ENCODE results near the gene VPS72.

The VPS72 gene

DNA sequence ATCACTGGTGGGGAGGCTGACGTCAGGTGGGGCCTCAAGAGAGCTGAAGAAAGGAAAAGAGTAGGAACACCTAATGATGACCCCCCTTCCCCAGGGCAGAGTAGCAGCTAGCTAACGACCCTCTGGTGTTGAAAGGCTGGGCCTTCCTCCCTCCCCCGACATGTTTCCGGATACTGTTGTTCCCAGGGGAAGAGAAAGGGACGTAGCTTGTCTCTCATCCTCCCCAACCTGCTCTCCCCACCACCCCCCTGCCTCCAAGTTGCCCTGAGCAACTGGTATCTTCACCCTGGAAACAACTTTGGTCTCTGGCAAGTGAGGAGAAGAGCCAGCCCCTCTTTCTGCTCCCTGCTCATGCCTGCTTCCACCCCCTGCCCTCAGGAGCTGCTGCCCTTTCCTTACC is 46.0 kb downstream of the VPS72 start:
- H3K4me2 ChIP-seq = no peak overlapping the region
- H3K4me1 ChIP-seq (ENCODE audit: low read depth, poor library complexity, severe bottlenecking) = peaks cover 13% of the 10 kb centered on the region
- TF ChIP-seq, protein P1, sequence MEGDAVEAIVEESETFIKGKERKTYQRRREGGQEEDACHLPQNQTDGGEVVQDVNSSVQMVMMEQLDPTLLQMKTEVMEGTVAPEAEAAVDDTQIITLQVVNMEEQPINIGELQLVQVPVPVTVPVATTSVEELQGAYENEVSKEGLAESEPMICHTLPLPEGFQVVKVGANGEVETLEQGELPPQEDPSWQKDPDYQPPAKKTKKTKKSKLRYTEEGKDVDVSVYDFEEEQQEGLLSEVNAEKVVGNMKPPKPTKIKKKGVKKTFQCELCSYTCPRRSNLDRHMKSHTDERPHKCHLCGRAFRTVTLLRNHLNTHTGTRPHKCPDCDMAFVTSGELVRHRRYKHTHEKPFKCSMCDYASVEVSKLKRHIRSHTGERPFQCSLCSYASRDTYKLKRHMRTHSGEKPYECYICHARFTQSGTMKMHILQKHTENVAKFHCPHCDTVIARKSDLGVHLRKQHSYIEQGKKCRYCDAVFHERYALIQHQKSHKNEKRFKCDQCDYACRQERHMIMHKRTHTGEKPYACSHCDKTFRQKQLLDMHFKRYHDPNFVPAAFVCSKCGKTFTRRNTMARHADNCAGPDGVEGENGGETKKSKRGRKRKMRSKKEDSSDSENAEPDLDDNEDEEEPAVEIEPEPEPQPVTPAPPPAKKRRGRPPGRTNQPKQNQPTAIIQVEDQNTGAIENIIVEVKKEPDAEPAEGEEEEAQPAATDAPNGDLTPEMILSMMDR (conservative IDR thresholded peaks at IDR 0.05; ENCODE audit: low read depth, low read length) = no peak

DNA sequence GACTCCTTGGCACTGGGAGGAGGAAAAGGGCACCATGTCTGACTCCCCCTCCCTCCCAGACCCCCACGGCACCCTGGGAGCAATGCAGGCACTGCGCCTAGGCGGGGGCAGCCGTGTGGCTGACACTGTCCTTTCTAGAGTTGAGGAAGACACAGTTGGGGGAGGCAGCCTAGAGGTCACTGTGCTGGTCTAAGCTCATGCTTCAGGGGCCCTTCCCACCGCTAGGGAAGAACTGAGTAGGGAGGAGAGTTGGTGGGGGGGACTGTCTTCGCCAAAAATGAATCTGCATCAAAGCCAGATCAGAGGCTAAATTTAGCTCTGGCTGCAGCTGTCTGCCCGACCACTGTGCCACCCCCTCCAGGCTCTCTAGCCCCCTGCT is 47.0 kb downstream of the VPS72 start:
- Histone ChIP-seq H3K4me2 (no peak overlapping the region), H3K9ac (no peak overlapping the region), H3K4me3 (IDR thresholded peaks at IDR 0.05; ENCODE audit: insufficient read depth, low read depth, low read length) (no peak overlapping the region), H3K4me1 (ENCODE audit: low read depth, poor library complexity, severe bottlenecking) (peaks cover 13% of the 10 kb centered on the region), H3K36me3 (ENCODE audit: insufficient read depth) (no peaks in the 10 kb centered on the region), H2AFZ (ENCODE audit: low read depth) (no peak overlapping the region), H3K27ac (no peak overlapping the region), H3K27me3 (ENCODE audit: insufficient read depth, low read depth) (peaks cover 37% of the 10 kb centered on the region), H4K20me1 (ENCODE audit: insufficient read depth) (no peaks in the 10 kb centered on the region), H3K79me2 (ENCODE audit: insufficient read depth, low read depth) (no peaks in the 10 kb centered on the region)
- TF ChIP-seq, protein P1 (conservative IDR thresholded peaks at IDR 0.05; ENCODE audit: low read depth, low read length) = no peak

More for the DNA sequence above, 46.0 kb downstream of the VPS72 start:
- Histone ChIP-seq H3K27ac (no peak overlapping the region), H2AFZ (ENCODE audit: low read depth) (no peak overlapping the region), H3K36me3 (ENCODE audit: insufficient read depth) (no peaks in the 10 kb centered on the region), H3K79me2 (ENCODE audit: insufficient read depth, low read depth) (no peaks in the 10 kb centered on the region), H4K20me1 (ENCODE audit: insufficient read depth) (no peaks in the 10 kb centered on the region), H3K4me3 (IDR thresholded peaks at IDR 0.05; ENCODE audit: insufficient read depth, low read depth, low read length) (no peak overlapping the region), H3K27me3 (ENCODE audit: insufficient read depth, low read depth) (peaks cover 42% of the 10 kb centered on the region), H3K9ac (no peak overlapping the region)

DNA sequence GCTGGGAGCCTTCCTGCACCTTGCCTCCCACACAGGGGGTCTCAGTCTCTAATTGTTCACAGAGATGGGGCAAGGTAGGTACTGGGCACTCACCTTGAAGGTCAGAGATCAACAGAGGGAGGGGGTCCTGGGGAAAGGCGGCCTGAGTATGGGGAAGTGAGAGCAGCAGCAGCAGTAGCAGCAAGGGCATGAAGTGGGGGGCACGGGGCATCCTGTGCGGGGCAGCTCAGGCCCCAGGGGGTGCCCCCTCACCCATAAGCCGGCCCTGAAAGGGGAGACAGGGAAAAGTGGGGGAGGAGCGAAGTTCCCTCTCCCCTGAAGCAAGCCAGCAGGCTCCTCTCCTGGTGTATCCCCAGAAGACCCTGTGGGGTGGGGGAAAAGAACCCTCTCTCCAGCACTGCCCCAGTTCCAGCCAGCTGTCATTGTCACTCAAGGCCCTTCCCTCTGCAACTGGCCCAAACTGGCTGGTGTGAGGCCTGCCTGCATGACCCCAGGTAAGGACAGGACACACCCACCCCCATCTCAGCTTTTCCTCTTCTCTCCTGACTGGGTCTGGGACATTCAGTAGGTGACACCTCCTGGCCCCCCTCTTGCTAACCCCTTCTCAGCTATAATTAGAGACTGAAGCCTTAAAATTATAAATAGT is 47.5 kb downstream of the VPS72 start:
- H4K20me1 ChIP-seq (ENCODE audit: insufficient read depth) = no peaks in the 10 kb centered on the region
- no peak overlapping the region for H3K27ac ChIP-seq
- no peak overlapping the region for H3K4me3 ChIP-seq (IDR thresholded peaks at IDR 0.05; ENCODE audit: insufficient read depth, low read depth, low read length)
- peaks cover 13% of the 10 kb centered on the region for H3K4me1 ChIP-seq (ENCODE audit: low read depth, poor library complexity, severe bottlenecking)
- no peaks in the 10 kb centered on the region for H3K79me2 ChIP-seq (ENCODE audit: insufficient read depth, low read depth)
- TF ChIP-seq, protein P1 (conservative IDR thresholded peaks at IDR 0.05; ENCODE audit: low read depth, low read length) = no peak
- no peaks in the 10 kb centered on the region for H3K36me3 ChIP-seq (ENCODE audit: insufficient read depth)
- no peak overlapping the region for H3K4me2 ChIP-seq
- no peak overlapping the region for H2AFZ ChIP-seq (ENCODE audit: low read depth)
- H3K9ac ChIP-seq = no peak overlapping the region
- H3K27me3 ChIP-seq (ENCODE audit: insufficient read depth, low read depth) = peaks cover 32% of the 10 kb centered on the region

DNA sequence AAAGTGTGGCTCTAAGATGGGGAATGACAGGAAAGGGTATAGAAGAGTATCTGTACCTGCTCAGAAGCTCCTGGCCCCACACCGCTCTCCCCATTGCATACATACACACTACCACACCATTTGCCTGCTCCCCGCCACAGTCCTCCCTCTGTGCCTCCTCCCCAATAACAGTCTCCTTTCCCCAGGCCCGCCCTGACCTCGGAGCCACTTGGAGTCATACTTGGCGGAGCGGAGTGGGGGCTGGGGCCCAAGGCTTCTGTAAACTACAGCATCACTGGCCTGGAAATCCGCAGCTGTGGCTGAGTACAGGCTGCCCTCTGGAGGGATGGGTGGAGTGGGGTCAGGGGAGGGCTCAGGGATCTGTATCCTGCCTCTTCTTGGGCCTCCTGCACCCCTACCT is 52.2 kb downstream of the VPS72 start:
- no peaks in the 10 kb centered on the region for H4K20me1 ChIP-seq (ENCODE audit: insufficient read depth)
- H3K4me3 ChIP-seq (IDR thresholded peaks at IDR 0.05; ENCODE audit: insufficient read depth, low read depth, low read length) = no peak overlapping the region
- H3K79me2 ChIP-seq (ENCODE audit: insufficient read depth, low read depth) = no peaks in the 10 kb centered on the region
- no peak overlapping the region for H3K4me2 ChIP-seq
- H3K27ac ChIP-seq = no peak overlapping the region
- H2AFZ ChIP-seq (ENCODE audit: low read depth) = no peak overlapping the region
- TF ChIP-seq, protein P1 (conservative IDR thresholded peaks at IDR 0.05; ENCODE audit: low read depth, low read length) = no peak
- H3K9ac ChIP-seq = no peak overlapping the region
- no peaks in the 10 kb centered on the region for H3K36me3 ChIP-seq (ENCODE audit: insufficient read depth)
- peaks cover 7% of the 10 kb centered on the region for H3K4me1 ChIP-seq (ENCODE audit: low read depth, poor library complexity, severe bottlenecking)
- peaks cover 6% of the 10 kb centered on the region; the same call in 1 of the 2 replicates for H3K27me3 ChIP-seq (ENCODE audit: insufficient read depth, low read depth)

Data from KMS-11 (cell line).